Fibroblast of the aortic adventitia (primary cell): ENCODE data around the gene LLPH. TPM values are rescaled to one million over a fixed set of nuclear protein-coding genes. Genes with fewer than 3 reads are reported as not detected.

ENCODE experiments used
- DNase-seq: peaks from one replicate; pipeline ENCODE4 v3.0.0-alpha.2; 2010; ENCODE audit warnings: low read depth
- H3K4me3 ChIP-seq: 2 replicates; pipeline ENCODE4 v1.5.1; 2011; ENCODE audit warnings: low read depth, mild to moderate bottlenecking, control low read depth, low read length, moderate library complexity
- CTCF ChIP-seq: IDR thresholded peaks from 2 replicates; pipeline ENCODE4 v1.5.1; 2011; ENCODE audit warnings: mild to moderate bottlenecking, low read length, control low read depth, inconsistent platforms; ENCODE audit not compliant: insufficient read depth
- total RNA-seq: library from RNA; depleted of rRNA; stranded (reverse); fragments of >200 nt; gene quantifications from 2 replicates; pipeline ENCODE4 v1.2.3, GENCODE V29; 2012; ENCODE audit warnings: low replicate concordance

Gene LLPH
- total RNA-seq, 1 donor, result 9.3 TPM

- no peak overlapping the region for H3K4me3 ChIP-seq
Measured at GRCh38 chr12:66142826-66143225, 12.3 kb upstream of the LLPH start.

GRCh38 chr12:66141299-66141698 lies 10.7 kb upstream of the LLPH start:
- H3K4me3 ChIP-seq, result no peak overlapping the region
- no peak for TF ChIP-seq CTCF
- no peak for DNase-seq

More at GRCh38 chr12:66142826-66143225, 12.3 kb upstream of the LLPH start:
- TF ChIP-seq CTCF, result no peak
- no peak for DNase-seq

- no peak for TF ChIP-seq CTCF
- no peak for DNase-seq
- no peak overlapping the region for H3K4me3 ChIP-seq
Measured at GRCh38 chr12:66140731-66141130, 10.2 kb upstream of the LLPH start.

GRCh38 chr12:66139328-66139727 lies 8.8 kb upstream of the LLPH start:
- no peak overlapping the region for H3K4me3 ChIP-seq
- no peak for DNase-seq

GRCh38 chr12:66137937-66138336 lies 7.4 kb upstream of the LLPH start:
- no peak overlapping the region for H3K4me3 ChIP-seq
- TF ChIP-seq CTCF, result no peak
- DNase-seq, result no peak

More at GRCh38 chr12:66139328-66139727, 8.8 kb upstream of the LLPH start:
- TF ChIP-seq CTCF, result no peak

GRCh38 chr12:66132408-66132807 lies 1.9 kb upstream of the LLPH start:
- peak; percentile 53 for DNase-seq

More at GRCh38 chr12:66132408-66132807, 1.9 kb upstream of the LLPH start:
- TF ChIP-seq CTCF, result no peak
- H3K4me3 ChIP-seq, result no peak overlapping the region
